HFFc6 (cell line): Measurements from ENCODE around the gene AUTS2. TPM values are rescaled to one million over a fixed set of nuclear protein-coding genes. Genes with fewer than 3 reads are reported as not detected.

ENCODE experiments used
- DNase-seq: peaks from one replicate; pipeline ENCODE4 v3.0.0-alpha.2; 2018
- H3K27ac Mint-ChIP-seq: 2 replicates; pipeline ENCODE4 v1.8.0; 2020; ENCODE audit warnings: mild to moderate bottlenecking, mixed read lengths
- H3K27me3 Mint-ChIP-seq: 2 replicates; pipeline ENCODE4 v1.8.0; 2021; ENCODE audit warnings: mild to moderate bottlenecking, moderate library complexity, mixed read lengths; ENCODE audit not compliant: insufficient read depth
- H3K36me3 Mint-ChIP-seq: 2 replicates; pipeline ENCODE4 v1.8.0; 2021; ENCODE audit warnings: low read depth, mixed read lengths
- H3K4me1 Mint-ChIP-seq: 2 replicates; pipeline ENCODE4 v1.8.0; 2020; ENCODE audit warnings: low read depth, mixed read lengths
- H3K4me3 Mint-ChIP-seq: 2 replicates; pipeline ENCODE4 v1.8.0; 2020; ENCODE audit warnings: mild to moderate bottlenecking, moderate library complexity, mixed read lengths
- H3K9me3 Mint-ChIP-seq: 2 replicates; pipeline ENCODE4 v1.8.0; 2020; ENCODE audit warnings: mild to moderate bottlenecking, mixed read lengths
- total RNA-seq, 6 experiments: library from RNA; stranded (reverse); fragmentation: NEBNext Ultra II Directional; extraction: Animal tissue kit (Norgen Biotek cat#: 25700); gene quantifications; 2 replicates in 1 of 6; 3 replicates in 5 of 6; pipeline ENCODE4 v1.2.3, GENCODE V29; 2021
- TF ChIP-seq, protein P1 (sequence below): fragments of 200-600 bp; sonication (generic); IDR thresholded peaks from 2 replicates; pipeline ENCODE4 v1.5.0; 2021; ENCODE audit warnings: antibody characterized with exemption, mild to moderate bottlenecking

The AUTS2 gene
- total RNA-seq, 6 experiments from 2014 or later = 0.02 to 0.19 (median 0.16) TPM; not detected in 2

- Mint-ChIP-seq H3K36me3 (no peaks in the 10 kb centered on the region; the same call in 1 of the 2 replicates), H3K4me1 (no peaks in the 10 kb centered on the region), H3K4me3 (no peak overlapping the region), H3K27me3 (no peaks in the 10 kb centered on the region), H3K27ac (no peak overlapping the region), H3K9me3 (peaks cover 46% of the 10 kb centered on the region)
- no peak for DNase-seq
- TF ChIP-seq, protein P1, sequence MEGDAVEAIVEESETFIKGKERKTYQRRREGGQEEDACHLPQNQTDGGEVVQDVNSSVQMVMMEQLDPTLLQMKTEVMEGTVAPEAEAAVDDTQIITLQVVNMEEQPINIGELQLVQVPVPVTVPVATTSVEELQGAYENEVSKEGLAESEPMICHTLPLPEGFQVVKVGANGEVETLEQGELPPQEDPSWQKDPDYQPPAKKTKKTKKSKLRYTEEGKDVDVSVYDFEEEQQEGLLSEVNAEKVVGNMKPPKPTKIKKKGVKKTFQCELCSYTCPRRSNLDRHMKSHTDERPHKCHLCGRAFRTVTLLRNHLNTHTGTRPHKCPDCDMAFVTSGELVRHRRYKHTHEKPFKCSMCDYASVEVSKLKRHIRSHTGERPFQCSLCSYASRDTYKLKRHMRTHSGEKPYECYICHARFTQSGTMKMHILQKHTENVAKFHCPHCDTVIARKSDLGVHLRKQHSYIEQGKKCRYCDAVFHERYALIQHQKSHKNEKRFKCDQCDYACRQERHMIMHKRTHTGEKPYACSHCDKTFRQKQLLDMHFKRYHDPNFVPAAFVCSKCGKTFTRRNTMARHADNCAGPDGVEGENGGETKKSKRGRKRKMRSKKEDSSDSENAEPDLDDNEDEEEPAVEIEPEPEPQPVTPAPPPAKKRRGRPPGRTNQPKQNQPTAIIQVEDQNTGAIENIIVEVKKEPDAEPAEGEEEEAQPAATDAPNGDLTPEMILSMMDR = no peak
Observed at GRCh38 chr7:70579397-70580097, 981.3 kb downstream of the AUTS2 start.

- H3K4me3 Mint-ChIP-seq = no peak overlapping the region
- TF ChIP-seq, protein P1 = no peak
- H3K4me1 Mint-ChIP-seq = no peaks in the 10 kb centered on the region
Observed at GRCh38 chr7:70580161-70580560, 981.9 kb downstream of the AUTS2 start.

DNA sequence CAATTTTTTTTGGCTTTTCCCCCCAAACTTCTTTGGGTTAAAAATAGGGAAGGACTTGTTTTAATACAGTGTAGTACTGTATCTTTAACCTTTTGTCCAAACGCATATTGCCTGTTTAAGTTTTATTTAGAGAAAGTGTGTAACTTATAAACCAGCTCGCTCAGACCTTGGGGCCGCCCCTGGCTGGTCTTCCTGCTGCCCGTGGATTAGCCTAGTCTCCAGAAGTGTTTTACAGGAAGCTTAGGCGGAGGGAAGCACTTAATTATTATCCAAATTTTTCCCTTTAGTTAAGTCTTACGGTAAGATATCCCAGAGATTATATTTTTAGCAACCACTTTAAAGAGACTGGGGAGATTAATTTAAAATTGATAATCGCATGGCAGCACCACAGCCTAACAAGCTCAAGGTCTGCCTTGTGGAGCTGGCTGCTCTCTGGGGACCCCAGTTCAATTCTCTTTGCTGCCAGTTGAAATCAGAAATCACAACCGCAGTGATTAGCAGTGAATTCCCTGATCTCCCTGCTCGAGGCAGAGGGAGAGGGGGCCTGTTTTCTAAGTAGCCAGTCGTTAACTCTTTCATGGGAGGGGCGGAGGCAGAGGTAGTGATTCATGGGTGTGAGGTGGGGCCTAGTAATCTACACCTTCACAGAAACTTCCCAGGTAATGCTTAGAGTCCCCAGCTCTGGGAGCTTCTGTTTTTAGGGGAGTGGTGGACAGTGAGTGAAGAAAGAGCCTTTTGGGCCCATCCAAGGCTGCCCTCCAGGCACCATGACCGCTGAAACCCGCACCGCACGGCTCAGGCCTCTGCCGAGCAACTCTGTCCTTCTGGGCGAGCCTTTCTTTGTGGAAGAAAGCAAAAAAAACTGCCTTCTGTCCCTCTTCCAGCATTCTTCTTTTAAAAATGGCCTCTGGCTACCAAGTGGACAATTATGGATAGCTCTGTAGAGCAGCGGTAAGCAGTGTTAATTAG, 984.9 kb downstream of the AUTS2 start:
- TF ChIP-seq, protein P1 = no peak
- peaks cover 31% of the 10 kb centered on the region for H3K9me3 Mint-ChIP-seq
- H3K36me3 Mint-ChIP-seq = no peaks in the 10 kb centered on the region; the same call in none of the 2 replicates
- H3K4me3 Mint-ChIP-seq = no peak overlapping the region
- H3K27ac Mint-ChIP-seq = no peak overlapping the region
- no peak for DNase-seq
- H3K4me1 Mint-ChIP-seq = no peaks in the 10 kb centered on the region
- H3K27me3 Mint-ChIP-seq = no peaks in the 10 kb centered on the region

More at GRCh38 chr7:70580161-70580560, 981.9 kb downstream of the AUTS2 start:
- Mint-ChIP-seq H3K27me3 (no peaks in the 10 kb centered on the region), H3K27ac (no peak overlapping the region), H3K9me3 (peaks cover 46% of the 10 kb centered on the region), H3K36me3 (no peaks in the 10 kb centered on the region; the same call in 1 of the 2 replicates)
- no peak for DNase-seq

DNA sequence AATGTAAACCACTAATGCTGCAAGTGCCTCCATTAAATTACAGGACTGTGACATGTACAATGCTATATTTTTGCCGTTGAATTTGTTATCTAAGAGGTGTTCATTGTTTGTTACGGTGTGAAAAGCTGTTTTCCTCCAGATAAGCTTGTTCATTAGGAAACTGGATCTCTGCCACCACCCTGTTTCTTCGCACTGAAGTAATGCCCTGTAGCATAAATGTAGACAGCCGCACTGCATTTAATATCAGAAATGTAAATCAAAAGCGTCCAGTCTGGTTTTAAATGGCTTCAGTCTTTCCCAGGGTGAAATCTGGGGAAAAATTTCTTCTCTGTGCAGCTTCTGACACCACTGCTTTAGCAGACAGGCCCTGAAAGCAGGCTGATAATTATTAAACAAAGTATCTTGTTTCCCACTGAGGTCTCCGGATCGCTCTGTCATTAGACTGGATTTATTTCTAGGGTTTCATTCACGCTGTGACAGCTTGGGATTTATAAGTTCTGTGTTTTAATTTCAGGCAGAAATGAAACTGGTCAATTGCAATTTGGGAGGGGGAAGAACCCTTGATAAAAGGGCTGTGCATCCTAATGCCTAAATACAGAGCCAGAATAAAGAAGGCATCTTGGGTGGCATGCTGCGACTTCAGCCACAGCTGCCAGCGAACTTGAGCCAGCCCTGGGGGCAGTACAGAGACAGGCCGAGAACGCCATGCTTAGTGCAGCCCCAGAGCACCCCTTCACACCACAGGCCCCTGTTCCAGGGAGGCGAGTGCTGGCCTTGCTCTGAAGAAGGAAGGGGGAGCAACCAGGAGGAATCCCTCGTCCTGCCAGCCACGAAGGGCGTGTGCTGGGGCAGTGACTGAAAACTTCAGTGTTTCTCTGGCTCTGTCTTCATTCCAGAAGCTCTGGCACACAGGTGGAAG, 985.9 kb downstream of the AUTS2 start:
- TF ChIP-seq, protein P1 = no peak
- H3K36me3 Mint-ChIP-seq = no peaks in the 10 kb centered on the region; the same call in none of the 2 replicates
- no peaks in the 10 kb centered on the region for H3K4me1 Mint-ChIP-seq
- no peak overlapping the region for H3K27ac Mint-ChIP-seq
- H3K9me3 Mint-ChIP-seq = peaks cover 31% of the 10 kb centered on the region
- H3K27me3 Mint-ChIP-seq = no peaks in the 10 kb centered on the region
- H3K4me3 Mint-ChIP-seq = no peak overlapping the region
- no peak for DNase-seq

- Mint-ChIP-seq H3K36me3 (no peaks in the 10 kb centered on the region; the same call in none of the 2 replicates), H3K9me3 (peaks cover 28% of the 10 kb centered on the region), H3K4me3 (no peak overlapping the region), H3K27me3 (no peaks in the 10 kb centered on the region), H3K4me1 (no peaks in the 10 kb centered on the region), H3K27ac (no peak overlapping the region)
- no peak for DNase-seq
- TF ChIP-seq, protein P1 = no peak
Observed at GRCh38 chr7:70585071-70585470, 986.8 kb downstream of the AUTS2 start.
